HS-5 (cell line): ENCODE results near the gene ABCF3.

Experiments used
- DNase-seq: peaks from one replicate; pipeline ENCODE4 v3.0.0-alpha.2; 2012; ENCODE audit warnings: low read depth

Gene ABCF3

DNA sequence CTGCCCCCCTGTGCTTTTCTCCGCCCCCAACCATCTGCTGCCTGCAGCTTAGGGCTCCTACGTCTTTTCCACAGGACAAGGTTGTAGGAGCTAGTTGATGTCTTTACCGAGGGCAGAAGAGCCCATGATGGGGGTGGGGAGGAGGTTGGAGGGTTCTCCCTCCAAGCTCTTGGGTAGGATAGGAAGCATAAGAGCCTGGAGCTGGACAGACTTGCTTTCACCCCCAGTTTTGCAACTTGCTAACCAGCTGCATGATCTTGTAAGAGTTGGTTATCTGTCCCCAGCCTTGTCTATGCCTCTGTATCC, 856 bp downstream of the ABCF3 start:
- DNase-seq, result no peak

DNA sequence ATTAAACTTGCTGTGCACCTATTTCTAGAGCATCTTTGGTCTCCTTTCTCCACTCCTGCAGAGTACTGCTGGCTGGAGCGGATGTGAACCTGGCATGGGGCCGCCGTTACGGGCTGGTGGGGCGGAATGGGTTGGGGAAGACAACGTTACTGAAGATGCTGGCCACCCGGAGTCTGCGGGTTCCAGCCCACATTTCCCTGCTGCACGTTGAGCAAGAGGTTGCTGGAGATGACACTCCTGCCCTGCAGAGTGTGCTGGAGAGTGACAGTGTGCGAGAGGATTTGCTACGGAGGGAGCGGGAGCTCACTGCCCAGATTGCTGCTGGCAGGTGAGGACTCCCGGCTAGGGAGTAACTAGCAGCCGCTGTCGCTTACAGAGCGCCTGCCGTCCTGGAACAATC, 2.1 kb downstream of the ABCF3 start:
- no peak for DNase-seq

DNA sequence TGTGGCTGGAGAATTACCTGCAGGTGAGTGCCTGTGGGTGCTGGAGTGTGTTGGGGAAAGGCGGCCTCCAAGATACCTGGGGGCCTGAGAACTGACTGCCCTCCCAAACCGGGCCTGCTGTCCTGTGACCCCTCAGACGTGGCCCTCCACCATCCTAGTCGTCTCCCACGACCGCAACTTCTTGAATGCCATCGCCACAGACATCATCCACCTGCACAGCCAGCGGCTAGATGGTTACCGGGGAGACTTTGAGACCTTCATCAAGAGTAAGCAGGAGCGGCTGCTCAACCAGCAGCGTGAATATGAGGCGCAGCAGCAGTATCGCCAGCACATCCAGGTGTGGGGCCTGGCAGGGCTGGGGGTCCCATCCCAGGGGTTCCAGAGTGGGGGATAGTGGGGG, 3.4 kb downstream of the ABCF3 start:
- DNase-seq, result no peak

- no peak for DNase-seq
Observed at GRCh38 chr3:184192889-184193288, 6.9 kb downstream of the ABCF3 start.

DNA sequence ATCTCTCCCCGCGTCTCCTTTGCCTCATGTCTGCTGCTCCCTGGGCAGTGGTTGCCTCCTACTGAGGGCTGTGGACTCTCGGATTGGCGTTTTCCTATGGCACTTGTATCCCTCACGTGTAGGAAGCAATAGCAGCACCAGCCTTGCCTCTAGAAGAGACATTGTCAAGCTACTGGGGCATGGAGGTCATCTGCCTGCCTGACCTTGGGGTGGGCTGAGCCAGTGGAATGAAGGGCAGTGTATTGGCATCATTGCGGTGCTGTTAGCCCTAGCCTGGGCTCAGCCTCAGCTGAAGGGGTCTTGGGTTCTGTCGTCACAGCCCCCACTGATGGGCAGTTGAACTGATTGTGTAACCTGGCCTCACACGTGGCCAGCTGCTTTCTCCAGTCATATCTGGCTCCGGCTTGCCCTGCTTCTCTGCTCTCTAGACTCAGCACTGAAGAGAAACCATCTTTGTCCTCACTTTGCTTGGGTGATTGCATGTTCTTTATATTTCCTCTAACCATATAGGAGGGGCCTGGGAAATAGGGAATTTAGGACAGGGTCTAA, 8.1 kb downstream of the ABCF3 start:
- DNase-seq, result no peak

DNA sequence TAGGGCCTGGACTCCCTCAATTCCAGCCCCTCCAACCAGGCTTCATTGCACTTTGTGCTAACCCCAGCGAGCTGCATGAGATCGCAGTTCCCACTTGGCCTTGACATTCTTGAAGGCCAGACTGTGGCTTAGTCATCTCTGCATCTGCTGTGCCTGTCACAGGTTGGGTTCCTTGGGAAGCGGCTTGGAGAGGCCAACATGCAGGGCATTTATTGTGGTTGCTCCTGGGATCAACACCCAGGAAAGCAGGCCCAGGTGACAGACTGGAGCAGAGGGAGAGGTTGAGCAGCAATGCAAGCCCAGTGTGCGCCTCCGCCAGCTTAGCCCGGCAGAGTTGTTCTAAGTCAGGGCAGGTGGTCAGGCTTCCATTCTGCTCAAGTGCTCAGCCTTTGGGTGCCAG, 10.5 kb downstream of the ABCF3 start:
- no peak for DNase-seq

- no peak for DNase-seq
Observed at GRCh38 chr3:184198509-184198908, 12.5 kb downstream of the ABCF3 start.

DNA sequence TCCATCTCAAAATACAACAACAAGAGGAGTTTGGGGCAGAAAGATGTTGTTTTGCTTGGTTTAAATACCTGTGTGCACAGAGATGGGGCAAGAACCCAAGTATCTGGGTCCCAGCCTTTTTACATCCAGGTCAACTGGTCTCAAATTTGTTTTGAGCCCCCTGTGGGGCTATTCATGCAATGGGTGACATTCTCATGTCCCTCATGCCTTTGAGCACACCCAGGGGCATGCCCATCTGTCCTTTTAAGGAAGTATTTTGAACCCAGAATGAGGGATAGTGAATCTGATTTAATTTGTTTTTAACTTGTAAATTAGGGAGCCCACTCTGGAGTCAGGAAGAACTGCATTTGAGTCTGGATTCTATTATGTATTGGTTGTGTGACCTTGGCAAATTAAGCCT, 14.8 kb downstream of the ABCF3 start:
- no peak for DNase-seq

DNA sequence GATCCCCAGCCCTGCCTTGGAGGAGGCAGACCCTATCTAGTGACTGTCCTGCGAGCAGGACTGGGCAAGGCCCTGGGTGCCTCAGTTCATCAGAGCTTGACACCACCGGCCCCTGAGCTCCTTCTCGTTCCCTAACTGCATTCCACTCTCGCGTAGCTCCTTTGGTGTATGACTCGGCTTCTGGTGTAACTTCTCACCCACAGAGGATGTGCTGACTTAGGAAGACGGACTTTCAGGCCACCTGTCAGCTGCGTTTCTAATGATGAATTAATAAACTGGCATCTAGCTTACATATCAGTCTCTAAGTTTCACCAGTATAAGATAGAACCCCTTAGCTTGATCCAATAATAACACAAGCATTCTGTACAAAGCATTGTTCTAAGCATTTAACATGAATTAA, 17.5 kb downstream of the ABCF3 start:
- no peak for DNase-seq

- DNase-seq, result no peak
Observed at GRCh38 chr3:184209146-184209923, 23.3 kb downstream of the ABCF3 start.

DNA sequence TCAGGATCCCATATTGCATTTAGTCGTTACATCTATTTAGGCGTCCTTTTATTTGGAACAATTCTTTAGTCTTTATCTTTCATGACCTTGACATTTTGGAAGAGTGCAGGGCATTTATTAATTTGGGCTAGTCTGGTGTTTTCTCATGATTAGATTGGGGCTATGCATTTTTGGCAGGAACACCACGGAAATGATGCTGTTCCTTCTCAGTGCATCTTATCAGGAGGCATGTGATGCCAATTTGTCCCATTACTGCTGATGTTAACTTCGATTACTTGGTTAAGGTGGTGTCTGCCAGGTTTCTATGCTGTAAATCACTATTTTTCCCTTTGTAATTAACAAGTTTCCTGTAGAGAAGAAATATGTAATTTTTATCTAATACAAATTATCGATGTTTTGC, 25.3 kb downstream of the ABCF3 start:
- DNase-seq, result no peak

GRCh38 chr3:184211718-184212117, 25.7 kb downstream of the ABCF3 start:
- DNase-seq, result no peak

- DNase-seq, result no peak
Observed at GRCh38 chr3:184218814-184219213, 32.8 kb downstream of the ABCF3 start.

DNA sequence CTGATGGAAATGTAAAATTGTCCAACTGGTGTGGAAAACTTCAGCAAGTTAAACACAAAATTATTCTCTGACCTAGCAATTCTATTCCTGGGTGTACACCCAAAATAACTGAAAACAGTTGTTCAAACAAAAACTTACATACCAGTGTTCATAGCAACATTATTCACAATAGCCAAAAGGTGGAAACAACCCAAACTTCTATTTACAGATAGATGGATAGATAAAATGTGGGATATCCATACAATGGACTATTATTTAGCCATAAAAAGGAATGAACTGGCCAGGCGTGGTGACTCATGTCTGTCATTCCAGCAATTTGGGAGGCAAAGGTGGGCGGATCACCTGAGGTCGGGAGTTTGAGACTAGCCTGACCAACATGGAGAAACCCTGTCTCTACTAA, 36.5 kb downstream of the ABCF3 start:
- no peak for DNase-seq

DNA sequence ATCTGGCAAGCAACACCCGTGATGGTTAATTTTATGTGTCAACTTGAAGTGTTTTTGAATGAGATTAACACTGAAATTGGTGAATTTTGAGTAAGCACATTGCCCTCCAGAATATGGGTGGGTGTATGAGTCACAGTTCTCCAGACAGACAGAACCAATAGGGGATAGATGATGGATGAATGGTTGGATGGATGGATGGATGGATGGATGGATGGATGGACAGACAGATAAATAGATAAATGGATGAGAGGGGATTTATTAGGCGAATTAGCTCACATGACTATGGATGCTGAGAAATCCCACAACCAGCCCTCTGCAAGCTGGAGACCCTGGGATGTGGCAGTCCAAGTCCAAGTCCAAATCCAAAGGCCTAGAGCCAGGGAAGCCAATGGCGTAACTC, 37.9 kb downstream of the ABCF3 start:
- DNase-seq, result no peak

DNA sequence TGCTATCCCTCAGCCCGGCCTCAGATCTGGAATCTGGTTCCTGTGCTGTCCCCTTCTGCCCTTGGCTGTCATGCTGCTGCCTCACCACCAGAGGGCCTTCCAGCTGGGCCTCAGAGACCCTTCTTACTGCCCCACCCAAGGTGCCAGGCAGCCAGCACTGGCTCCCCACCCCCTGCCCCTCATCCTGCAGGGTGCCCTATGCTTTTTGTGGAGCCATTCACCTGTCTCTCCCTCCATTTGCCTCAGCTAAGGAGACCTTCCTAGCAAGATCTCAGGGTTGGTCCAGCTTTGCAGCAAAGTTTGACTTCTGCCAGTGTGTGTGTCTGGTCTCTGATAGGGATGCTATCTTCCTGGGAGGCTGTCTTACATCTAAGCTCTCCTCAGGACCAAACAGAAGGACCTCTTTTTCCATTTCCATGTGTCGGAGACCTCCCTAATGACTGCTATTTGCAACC, 41.5 kb downstream of the ABCF3 start:
- DNase-seq, result no peak

GRCh38 chr3:184228376-184229137, 42.6 kb downstream of the ABCF3 start:
- no peak for DNase-seq

- DNase-seq, result no peak
Observed at GRCh38 chr3:184229394-184230080, 43.5 kb downstream of the ABCF3 start, which contains the start of gene VWA5B2. Gene VWA5B2, plus strand, starts transcription at chr3:184229585. Its CDS starts 944 bp downstream, at chr3:184230529.

GRCh38 chr3:184230081-184230602, 44.1 kb downstream of the ABCF3 start:
- DNase-seq, result no peak

- no peak for DNase-seq
Observed at GRCh38 chr3:184230603-184231528, 44.9 kb downstream of the ABCF3 start.

DNA sequence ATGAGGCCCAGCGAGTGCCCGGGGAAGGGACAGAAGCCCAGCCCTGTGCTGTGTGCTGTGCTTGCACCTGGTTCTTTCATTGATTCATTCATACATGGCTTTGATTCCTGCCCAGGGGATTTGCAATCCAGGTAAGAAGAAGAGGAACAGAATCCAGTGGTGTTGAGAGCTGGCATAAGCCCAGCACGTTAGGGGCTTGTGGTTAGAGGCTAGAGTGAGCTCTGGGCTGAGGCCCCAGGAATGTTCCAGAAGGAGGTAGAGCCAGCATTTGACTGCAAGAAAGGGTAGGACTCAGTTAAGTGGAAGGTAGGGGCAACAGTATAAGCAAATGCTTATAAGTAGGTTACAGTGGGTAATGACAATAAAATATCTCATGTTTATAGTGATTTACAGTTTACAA, 45.7 kb downstream of the ABCF3 start:
- DNase-seq, result no peak
